NB4 (cell line): Measurements from ENCODE around the gene TMA7.

ENCODE experiments used
- CTCF ChIP-seq: IDR thresholded peaks from one replicate; pipeline ENCODE4 v1.5.1; 2012; ENCODE audit warnings: low read depth, low read length
- MAX ChIP-seq: IDR thresholded peaks from 2 replicates; pipeline ENCODE4 v1.6.1; 2011; ENCODE audit warnings: low read depth, low read length
- POLR2A ChIP-seq: IDR thresholded peaks from 2 replicates; pipeline ENCODE4 v1.6.1; 2011; ENCODE audit warnings: mild to moderate bottlenecking; ENCODE audit not compliant: insufficient read length; ENCODE audit errors: extremely low read depth

- TF ChIP-seq CTCF: no peak
- TF ChIP-seq POLR2A: no peak
- TF ChIP-seq MAX: no peak
Measured at GRCh38 chr3:48492461-48493202, 52.6 kb downstream of the TMA7 start.
